ENCODE data around the gene EFCAB6. TPM values are rescaled to one million over a fixed set of nuclear protein-coding genes. Genes with fewer than 3 reads are reported as not detected.

The EFCAB6 gene
- total and polyA plus RNA-seq, 3 donors from 2014 or later: 41.3 to 108 (median 81.5) TPM

DNA sequence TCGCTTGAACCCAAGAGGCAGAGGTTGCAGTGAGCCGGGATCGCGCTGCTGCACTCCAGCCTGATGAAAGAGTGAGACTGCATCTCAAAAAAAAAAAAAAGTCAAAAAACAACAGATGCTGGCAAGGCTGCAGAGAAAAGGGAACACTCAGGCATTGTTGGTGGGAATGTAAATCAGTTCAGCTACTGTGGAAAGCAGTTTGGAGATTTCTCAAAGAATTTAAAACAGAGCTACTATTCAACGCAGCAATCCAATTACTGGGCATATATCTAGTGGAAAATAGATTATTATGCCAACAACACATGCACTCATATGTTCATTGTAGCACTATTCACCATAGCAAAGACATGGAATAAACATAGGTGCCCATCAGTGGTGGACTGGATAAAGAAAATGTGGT lies 89.7 kb downstream of the EFCAB6 start:
- Histone ChIP-seq H3K9me3 (no peaks in the 10 kb centered on the region), H3K27ac (no peak overlapping the region), H3K4me1 (peaks cover 8% of the 10 kb centered on the region), H3K27me3 (no peaks in the 10 kb centered on the region), H3K4me3 (no peak overlapping the region), H3K36me3 (ENCODE audit: low read depth, missing control alignments) (no peaks in the 10 kb centered on the region)
- 71 to 81% methylated on average over 5 of the region's 5 CpGs for WGBS, 2 donors
- intact Hi-C loops (cut with DNase I; ENCODE audit: low total_unique reads): no loop called here
- no peak for DNase-seq
- TF ChIP-seq, protein P1, sequence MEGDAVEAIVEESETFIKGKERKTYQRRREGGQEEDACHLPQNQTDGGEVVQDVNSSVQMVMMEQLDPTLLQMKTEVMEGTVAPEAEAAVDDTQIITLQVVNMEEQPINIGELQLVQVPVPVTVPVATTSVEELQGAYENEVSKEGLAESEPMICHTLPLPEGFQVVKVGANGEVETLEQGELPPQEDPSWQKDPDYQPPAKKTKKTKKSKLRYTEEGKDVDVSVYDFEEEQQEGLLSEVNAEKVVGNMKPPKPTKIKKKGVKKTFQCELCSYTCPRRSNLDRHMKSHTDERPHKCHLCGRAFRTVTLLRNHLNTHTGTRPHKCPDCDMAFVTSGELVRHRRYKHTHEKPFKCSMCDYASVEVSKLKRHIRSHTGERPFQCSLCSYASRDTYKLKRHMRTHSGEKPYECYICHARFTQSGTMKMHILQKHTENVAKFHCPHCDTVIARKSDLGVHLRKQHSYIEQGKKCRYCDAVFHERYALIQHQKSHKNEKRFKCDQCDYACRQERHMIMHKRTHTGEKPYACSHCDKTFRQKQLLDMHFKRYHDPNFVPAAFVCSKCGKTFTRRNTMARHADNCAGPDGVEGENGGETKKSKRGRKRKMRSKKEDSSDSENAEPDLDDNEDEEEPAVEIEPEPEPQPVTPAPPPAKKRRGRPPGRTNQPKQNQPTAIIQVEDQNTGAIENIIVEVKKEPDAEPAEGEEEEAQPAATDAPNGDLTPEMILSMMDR (IDR thresholded peaks at IDR 0.05): no peak
- no peak for TF ChIP-seq POLR2A (IDR thresholded peaks at IDR 0.05)

DNA sequence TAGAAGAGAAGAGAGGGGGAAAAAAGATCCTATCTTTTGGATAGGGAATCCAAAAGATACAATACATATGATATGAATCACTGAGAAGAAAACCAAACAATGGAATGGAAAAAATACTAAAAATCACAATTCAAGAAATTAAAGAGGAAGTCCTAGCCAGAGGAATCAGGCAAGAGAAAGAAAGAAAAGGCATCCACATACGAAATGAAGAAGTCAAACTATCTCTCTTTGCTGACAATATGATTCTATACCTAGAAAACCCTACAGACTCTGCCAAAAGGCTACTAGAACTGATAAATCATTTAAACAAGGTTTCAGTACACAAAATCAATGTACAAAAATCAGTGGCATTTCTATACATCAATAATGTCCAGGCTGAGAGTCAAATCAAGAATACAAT lies 91.4 kb downstream of the EFCAB6 start:
- intact Hi-C loops (cut with DNase I; ENCODE audit: low total_unique reads): no loop called here
- no peak for DNase-seq
- Histone ChIP-seq H3K27me3 (no peaks in the 10 kb centered on the region), H3K4me3 (no peak overlapping the region), H3K4me1 (no peaks in the 10 kb centered on the region), H3K36me3 (ENCODE audit: low read depth, missing control alignments) (no peaks in the 10 kb centered on the region), H3K27ac (no peak overlapping the region), H3K9me3 (no peaks in the 10 kb centered on the region)
- WGBS, 2 donors: 50 to 82% methylated on average over 1 of the region's 1 CpG
- no peak for TF ChIP-seq POLR2A (IDR thresholded peaks at IDR 0.05)
- TF ChIP-seq, protein P1 (IDR thresholded peaks at IDR 0.05): no peak

DNA sequence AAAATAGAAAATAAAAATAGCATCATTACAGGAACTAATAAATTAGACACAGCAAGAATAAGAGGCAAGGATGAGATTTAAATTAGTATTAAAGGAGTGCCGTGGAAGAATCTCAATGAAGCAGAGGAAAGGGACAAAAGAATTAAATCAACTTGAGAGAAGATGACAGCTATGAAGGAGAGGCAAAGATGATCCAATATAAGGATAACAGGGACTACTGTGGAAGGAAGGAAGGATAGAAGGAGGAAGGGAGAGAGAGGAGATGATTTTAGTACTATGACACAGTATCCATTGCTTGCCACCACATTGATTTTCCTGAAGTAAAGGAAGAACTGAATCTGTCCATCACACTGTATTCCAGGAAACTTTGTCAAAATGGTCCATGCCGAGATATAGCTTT lies 98.0 kb downstream of the EFCAB6 start:
- no peaks in the 10 kb centered on the region for H3K4me1 ChIP-seq
- H3K27me3 ChIP-seq: no peaks in the 10 kb centered on the region
- TF ChIP-seq POLR2A (IDR thresholded peaks at IDR 0.05): no peak
- TF ChIP-seq, protein P1 (IDR thresholded peaks at IDR 0.05): no peak
- H3K27ac ChIP-seq: no peak overlapping the region
- 91 to 93% methylated on average over 2 of the region's 2 CpGs for WGBS, 2 donors
- no peaks in the 10 kb centered on the region for H3K9me3 ChIP-seq
- no peaks in the 10 kb centered on the region for H3K36me3 ChIP-seq (ENCODE audit: low read depth, missing control alignments)
- no peak overlapping the region for H3K4me3 ChIP-seq
- intact Hi-C loops (cut with DNase I; ENCODE audit: low total_unique reads): no loop called here
- no peak for DNase-seq

DNA sequence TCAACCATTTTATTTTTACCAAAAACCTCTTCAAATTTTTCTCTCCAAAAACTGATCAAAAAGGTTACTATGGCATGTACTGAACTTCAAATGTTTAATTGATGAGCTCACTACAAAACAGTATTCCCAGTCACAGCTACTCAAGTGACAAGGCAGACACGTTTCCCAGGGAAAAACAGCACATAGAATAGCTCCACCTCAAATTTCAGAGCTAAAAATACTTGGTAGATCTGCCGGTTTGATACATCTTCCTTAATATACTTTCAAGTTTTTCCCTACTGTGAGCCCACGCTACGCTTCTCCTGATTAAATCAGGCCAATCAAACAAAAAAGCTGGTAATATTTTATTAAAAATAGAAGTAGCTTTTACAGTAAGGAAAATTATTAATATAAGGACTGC lies 100.4 kb downstream of the EFCAB6 start:
- TF ChIP-seq POLR2A (IDR thresholded peaks at IDR 0.05): no peak
- TF ChIP-seq, protein P1 (IDR thresholded peaks at IDR 0.05): no peak
- no peaks in the 10 kb centered on the region for H3K9me3 ChIP-seq
- intact Hi-C loops (cut with DNase I; ENCODE audit: low total_unique reads): no loop called here
- no peak overlapping the region for H3K4me3 ChIP-seq
- no peaks in the 10 kb centered on the region for H3K4me1 ChIP-seq
- 87 to 94% methylated on average over 4 of the region's 4 CpGs for WGBS, 2 donors
- no peaks in the 10 kb centered on the region for H3K27me3 ChIP-seq
- no peaks in the 10 kb centered on the region for H3K36me3 ChIP-seq (ENCODE audit: low read depth, missing control alignments)
- no peak overlapping the region for H3K27ac ChIP-seq
- no peak for DNase-seq

DNA sequence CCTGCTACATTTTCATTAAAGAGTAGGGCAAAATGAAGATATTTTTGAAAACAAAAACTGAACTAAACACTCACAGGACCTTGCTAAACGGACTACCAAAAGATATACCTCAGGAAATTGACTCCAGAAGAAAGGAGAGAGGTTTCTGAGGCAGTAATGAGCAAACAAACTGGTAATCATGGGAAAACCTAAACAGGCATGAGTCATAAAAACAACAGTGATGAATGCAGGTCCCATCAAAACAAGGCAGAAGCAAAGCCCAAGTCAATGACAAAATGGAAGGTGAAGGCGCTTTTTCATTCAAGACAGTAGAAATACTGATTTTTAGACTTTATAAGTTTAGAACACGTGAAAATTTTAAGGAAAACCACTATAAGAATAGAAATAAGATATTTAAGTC lies 104.5 kb downstream of the EFCAB6 start:
- 93 to 96% methylated on average over 3 of the region's 3 CpGs for WGBS, 2 donors
- Histone ChIP-seq H3K27ac (no peak overlapping the region), H3K9me3 (no peaks in the 10 kb centered on the region), H3K27me3 (no peaks in the 10 kb centered on the region), H3K4me3 (no peak overlapping the region), H3K4me1 (no peaks in the 10 kb centered on the region), H3K36me3 (ENCODE audit: low read depth, missing control alignments) (no peaks in the 10 kb centered on the region)
- intact Hi-C loops (cut with DNase I; ENCODE audit: low total_unique reads): no loop called here
- no peak for TF ChIP-seq POLR2A (IDR thresholded peaks at IDR 0.05)
- TF ChIP-seq, protein P1 (IDR thresholded peaks at IDR 0.05): no peak
- no peak for DNase-seq
